Karpas-422 (cell line): ENCODE data around the gene RFPL4AL1. TPM values are rescaled to one million over a fixed set of nuclear protein-coding genes. Genes with fewer than 3 reads are reported as not detected.

Experiments
- DNase-seq: peaks from one replicate; pipeline ENCODE4 v3.0.0-alpha.2; 2015
- H2AFZ ChIP-seq: fragments of 200-600 bp; sonication (generic); 2 replicates; pipeline ENCODE4 v1.6.1; 2014; ENCODE audit warnings: antibody characterized with exemption, low read length, mixed read lengths
- H3K27ac ChIP-seq: fragments of 200-600 bp; sonication (generic); 2 replicates; pipeline ENCODE4 v1.5.1; 2014; ENCODE audit warnings: mild to moderate bottlenecking, low read length, moderate library complexity
- H3K27me3 ChIP-seq: fragments of 200-600 bp; sonication (generic); 2 replicates; pipeline ENCODE4 v1.6.1; 2014; ENCODE audit warnings: low read length, mixed read lengths
- H3K36me3 ChIP-seq: fragments of 200-600 bp; sonication (generic); 2 replicates; pipeline ENCODE4 v1.6.1; 2014; ENCODE audit warnings: low read length, mixed read lengths; ENCODE audit not compliant: insufficient read depth
- H3K4me1 ChIP-seq: fragments of 200-600 bp; sonication (generic); 2 replicates; pipeline ENCODE4 v1.6.1; 2014; ENCODE audit warnings: mild to moderate bottlenecking, low read length, mixed read lengths
- H3K4me2 ChIP-seq: fragments of 200-600 bp; sonication (generic); 2 replicates; pipeline ENCODE4 v1.6.1; 2014; ENCODE audit warnings: low read length, low read depth, mild to moderate bottlenecking; ENCODE audit not compliant: poor library complexity, severe bottlenecking
- H3K4me3 ChIP-seq: fragments of 200-600 bp; sonication (generic); 2 replicates; pipeline ENCODE4 v1.5.1; 2014; ENCODE audit warnings: mild to moderate bottlenecking, antibody characterized with exemption, low read length, mixed read lengths
- H3K79me2 ChIP-seq: fragments of 200-600 bp; sonication (generic); 2 replicates; pipeline ENCODE4 v1.6.1; 2014; ENCODE audit warnings: mild to moderate bottlenecking, low read length, mixed read lengths
- H3K9ac ChIP-seq: fragments of 200-600 bp; sonication (generic); 2 replicates; pipeline ENCODE4 v1.6.0; 2014; ENCODE audit warnings: low read length
- H3K9me2 ChIP-seq: fragments of 200-600 bp; sonication (generic), shearing (Covaris generic); replicated peaks from 2 replicates; pipeline ENCODE4 v1.6.0; 2014; ENCODE audit warnings: mild to moderate bottlenecking, low read length, moderate library complexity; ENCODE audit not compliant: insufficient read depth
- H3K9me3 ChIP-seq: fragments of 300-700, 200-600 bp; sonication (generic); 2 replicates; pipeline ENCODE4 v1.6.1; 2014; ENCODE audit warnings: low read length, mixed read lengths
- H4K20me1 ChIP-seq: fragments of 200-600 bp; sonication (generic); 2 replicates; pipeline ENCODE4 v1.6.1; 2014; ENCODE audit warnings: mild to moderate bottlenecking, antibody characterized with exemption, low read length, low read depth; ENCODE audit not compliant: insufficient read depth
- total RNA-seq: library from RNA; depleted of rRNA; stranded (reverse); fragments of >200 nt; shearing (Covaris generic); gene quantifications from 2 replicates; pipeline ENCODE4 v1.2.3, GENCODE V29; 2014; ENCODE audit warnings: low replicate concordance; rRNA removed

The RFPL4AL1 gene
- total RNA-seq, 1 experiment from 2014 or later: not detected

GRCh38 chr19:55802281-55802680 lies 33.4 kb downstream of the RFPL4AL1 start:
- Histone ChIP-seq H3K27me3 (no peaks in the 10 kb centered on the region), H3K9me2 (no peaks in the 10 kb centered on the region), H3K4me3 (no peak overlapping the region), H3K36me3 (no peaks in the 10 kb centered on the region), H2AFZ (no peak overlapping the region), H3K4me1 (peaks cover 11% of the 10 kb centered on the region), H4K20me1 (no peaks in the 10 kb centered on the region), H3K79me2 (no peaks in the 10 kb centered on the region), H3K9ac (no peak overlapping the region), H3K4me2 (no peak overlapping the region), H3K27ac (no peak overlapping the region), H3K9me3 (no peaks in the 10 kb centered on the region)
- DNase-seq: no peak

DNA sequence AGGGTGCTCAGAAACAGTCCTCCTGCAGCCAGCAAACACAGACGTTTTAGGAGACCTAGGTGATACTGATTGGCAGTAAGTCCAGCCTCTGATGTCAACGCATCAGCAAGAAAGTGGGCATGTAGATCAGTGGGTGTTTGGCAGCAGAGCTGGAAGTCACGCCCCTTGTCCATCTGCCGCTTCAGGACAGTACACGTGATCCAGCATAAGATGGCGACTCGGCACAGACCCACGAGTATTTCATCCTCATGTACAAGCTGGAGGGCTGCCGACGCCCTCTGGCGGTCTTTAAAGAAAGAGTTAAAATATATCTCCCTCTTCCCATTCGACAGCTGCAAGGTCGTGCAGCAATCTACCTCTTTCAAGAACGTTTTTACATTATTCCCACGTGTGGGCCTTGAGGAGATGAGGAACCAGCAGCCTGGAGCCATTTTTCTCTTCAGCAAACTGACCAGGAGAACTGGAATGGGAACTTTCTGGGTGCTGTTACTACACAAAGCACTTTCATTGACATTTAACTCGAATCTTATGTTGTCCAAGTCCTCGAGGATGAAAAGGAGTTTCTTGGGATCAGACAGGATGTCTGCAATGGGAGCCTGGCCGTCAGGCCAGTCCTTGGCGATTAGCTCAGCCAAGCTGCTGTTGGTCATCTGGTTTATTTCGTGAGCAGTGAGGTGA lies 40.6 kb downstream of the RFPL4AL1 start:
- Histone ChIP-seq H3K27ac (no peak overlapping the region), H3K36me3 (no peaks in the 10 kb centered on the region)

DNA sequence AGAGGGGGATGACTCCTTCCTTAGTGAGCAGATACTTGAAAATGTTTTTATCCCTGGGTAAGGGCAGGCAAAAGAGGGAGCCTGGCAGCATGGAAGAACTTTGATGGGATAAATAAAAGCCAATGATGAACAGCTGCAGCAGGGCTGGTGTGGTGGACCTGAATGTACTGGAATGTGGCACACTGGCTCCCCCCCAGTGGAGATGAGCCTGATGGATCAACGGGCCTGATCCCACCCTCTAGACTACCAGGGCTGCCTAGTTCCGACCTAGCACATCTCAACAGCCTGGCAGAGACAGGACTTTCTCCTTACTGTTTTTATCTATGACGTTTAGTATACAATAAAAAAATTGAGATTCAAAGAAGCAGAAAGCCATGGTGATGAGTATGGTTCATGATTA lies 42.4 kb downstream of the RFPL4AL1 start:
- no peaks in the 10 kb centered on the region for H3K36me3 ChIP-seq
- no peaks in the 10 kb centered on the region for H3K9me2 ChIP-seq
- peaks cover 12% of the 10 kb centered on the region for H3K4me1 ChIP-seq
- no peaks in the 10 kb centered on the region for H3K27me3 ChIP-seq
- no peak overlapping the region for H3K9ac ChIP-seq
- no peaks in the 10 kb centered on the region for H3K79me2 ChIP-seq
- no peak overlapping the region for H3K4me2 ChIP-seq
- H3K27ac ChIP-seq: no peak overlapping the region
- no peaks in the 10 kb centered on the region for H3K9me3 ChIP-seq
- H2AFZ ChIP-seq: no peak overlapping the region
- H3K4me3 ChIP-seq: no peak overlapping the region
- DNase-seq: no peak
- no peaks in the 10 kb centered on the region for H4K20me1 ChIP-seq

More for the DNA sequence above, 40.6 kb downstream of the RFPL4AL1 start:
- H2AFZ ChIP-seq: peak overlapping the region; percentile 73
- peak overlapping the region; percentile 14; the same call in 1 of the 2 replicates for H3K4me3 ChIP-seq
- peak; percentile 96 for DNase-seq
- H3K4me2 ChIP-seq: peak overlapping the region; percentile 32
- no peaks in the 10 kb centered on the region for H3K27me3 ChIP-seq
- peaks cover 12% of the 10 kb centered on the region for H3K4me1 ChIP-seq
- no peaks in the 10 kb centered on the region for H4K20me1 ChIP-seq
- H3K9ac ChIP-seq: peak overlapping the region; percentile 11
- no peaks in the 10 kb centered on the region for H3K79me2 ChIP-seq
- H3K9me2 ChIP-seq: no peaks in the 10 kb centered on the region
- H3K9me3 ChIP-seq: no peaks in the 10 kb centered on the region

- DNase-seq: no peak
- H3K4me3 ChIP-seq: no peak overlapping the region
- no peaks in the 10 kb centered on the region for H3K79me2 ChIP-seq
- peaks cover 12% of the 10 kb centered on the region for H3K4me1 ChIP-seq
- no peak overlapping the region for H2AFZ ChIP-seq
- no peak overlapping the region for H3K4me2 ChIP-seq
- no peak overlapping the region for H3K27ac ChIP-seq
- H3K9ac ChIP-seq: no peak overlapping the region
- H3K9me2 ChIP-seq: no peaks in the 10 kb centered on the region
- no peaks in the 10 kb centered on the region for H3K36me3 ChIP-seq
- no peaks in the 10 kb centered on the region for H4K20me1 ChIP-seq
- H3K27me3 ChIP-seq: no peaks in the 10 kb centered on the region
- no peaks in the 10 kb centered on the region for H3K9me3 ChIP-seq
Measured at GRCh38 chr19:55812449-55812848, 43.5 kb downstream of the RFPL4AL1 start.

DNA sequence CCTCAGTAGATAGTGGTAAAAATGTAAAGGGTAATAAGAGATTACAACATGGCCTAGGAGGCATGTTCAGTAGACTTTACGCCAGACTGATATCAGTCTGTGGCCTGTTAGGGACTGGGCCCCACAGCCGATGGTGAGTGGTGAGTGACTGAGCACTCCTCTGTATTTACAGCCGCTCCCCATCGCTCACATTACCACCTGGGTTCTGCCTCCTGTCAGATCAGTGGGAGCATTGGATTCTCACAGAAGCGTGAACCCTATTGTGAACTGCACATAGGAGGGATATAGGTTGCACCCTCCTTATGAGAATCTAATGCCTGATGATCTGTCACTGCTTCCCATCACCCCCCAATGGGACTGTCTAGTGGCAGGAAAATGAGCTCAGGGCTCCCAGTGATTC lies 45.0 kb downstream of the RFPL4AL1 start:
- Histone ChIP-seq H3K4me1 (peaks cover 21% of the 10 kb centered on the region), H3K27me3 (no peaks in the 10 kb centered on the region), H4K20me1 (no peaks in the 10 kb centered on the region), H2AFZ (no peak overlapping the region), H3K9ac (no peak overlapping the region), H3K9me3 (no peaks in the 10 kb centered on the region), H3K9me2 (no peaks in the 10 kb centered on the region), H3K4me3 (no peak overlapping the region), H3K36me3 (no peaks in the 10 kb centered on the region), H3K4me2 (no peak overlapping the region), H3K79me2 (no peaks in the 10 kb centered on the region), H3K27ac (no peak overlapping the region)
- DNase-seq: no peak

DNA sequence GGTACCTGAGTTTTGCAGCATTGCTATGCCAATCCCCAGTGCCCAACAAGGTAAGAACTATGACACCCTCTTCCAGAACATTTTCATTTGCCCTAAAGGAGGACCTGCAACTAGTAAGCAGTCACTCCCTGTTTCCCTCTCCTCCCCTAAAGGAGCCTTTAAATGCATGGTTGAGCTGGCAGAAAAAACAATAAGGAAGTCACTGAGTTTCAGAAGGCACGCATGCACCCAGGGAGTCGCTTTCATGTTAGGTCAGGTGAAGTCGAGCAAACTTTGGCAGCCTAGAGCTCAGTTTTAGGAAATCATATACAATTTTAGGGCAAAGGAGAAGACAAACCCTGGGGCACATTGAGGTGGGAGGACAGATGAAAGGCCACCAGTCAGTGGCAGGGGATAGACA lies 51.1 kb downstream of the RFPL4AL1 start:
- no peaks in the 10 kb centered on the region for H3K79me2 ChIP-seq
- peak; percentile 49 for DNase-seq
- peak overlapping the region; percentile 28 for H3K4me2 ChIP-seq
- H4K20me1 ChIP-seq: no peaks in the 10 kb centered on the region
- H3K9ac ChIP-seq: 0 out of 2 replicates have a peak overlapping the region, but pooled peaks have one; percentile 1
- no peak overlapping the region for H3K27ac ChIP-seq
- no peaks in the 10 kb centered on the region for H3K36me3 ChIP-seq
- no peak overlapping the region; the same call in 1 of the 2 replicates for H3K4me3 ChIP-seq
- H2AFZ ChIP-seq: no peak overlapping the region
- no peaks in the 10 kb centered on the region for H3K9me3 ChIP-seq
- peaks cover 28% of the 10 kb centered on the region for H3K4me1 ChIP-seq
- H3K27me3 ChIP-seq: no peaks in the 10 kb centered on the region
- H3K9me2 ChIP-seq: no peaks in the 10 kb centered on the region

Other genes starting within 250 kb of the RFPL4AL1 start
- not detected in 2 replicates for gene SBK2, start 232.0 kb upstream of the RFPL4AL1 start, total RNA-seq
- not detected in 2 replicates for gene SBK3, start 223.6 kb upstream of the RFPL4AL1 start, total RNA-seq
- gene ZNF579, start 188.3 kb upstream of the RFPL4AL1 start, total RNA-seq: 5.0 and 8.5 TPM in 2 replicates
- 6.4 and 12.2 TPM in 2 replicates for gene FIZ1, start 169.6 kb upstream of the RFPL4AL1 start, total RNA-seq
- 8.4 and 20.3 TPM in 2 replicates for gene ZNF524, start 168.8 kb upstream of the RFPL4AL1 start, total RNA-seq
- 3.6 and 8.6 TPM in 2 replicates for gene ZNF865, start 163.5 kb upstream of the RFPL4AL1 start, total RNA-seq
- gene ZNF784, start 144.6 kb upstream of the RFPL4AL1 start, total RNA-seq: 2.8 and 3.5 TPM in 2 replicates
- 44.3 and 47.5 TPM in 2 replicates for gene ZNF580, start 128.1 kb upstream of the RFPL4AL1 start, total RNA-seq
- 119 and 128 TPM in 2 replicates for gene ZNF581, start 125.5 kb upstream of the RFPL4AL1 start, total RNA-seq
- gene CCDC106, start 120.9 kb upstream of the RFPL4AL1 start, total RNA-seq: 26.2 and 54.8 TPM in 2 replicates
- 107 and 272 TPM in 2 replicates for gene U2AF2, start 114.1 kb upstream of the RFPL4AL1 start, total RNA-seq
- 21.2 and 52.5 TPM in 2 replicates for gene EPN1, start 93.9 kb upstream of the RFPL4AL1 start, total RNA-seq
- not detected in 2 replicates for gene NLRP9, start 30.7 kb upstream of the RFPL4AL1 start, total RNA-seq
- gene RFPL4A, start 10.0 kb upstream of the RFPL4AL1 start, total RNA-seq: 0.22 TPM in 1 of 2 replicates, not detected in the other
- 1.8 and 5.0 TPM in 2 replicates for gene NLRP11, start 62.9 kb downstream of the RFPL4AL1 start, total RNA-seq
- gene NLRP4, start 67.4 kb downstream of the RFPL4AL1 start, total RNA-seq: 28.2 and 30.2 TPM in 2 replicates
- not detected in 2 replicates for gene NLRP13, start 163.2 kb downstream of the RFPL4AL1 start, total RNA-seq
- not detected in 2 replicates for gene NLRP8, start 178.7 kb downstream of the RFPL4AL1 start, total RNA-seq
- gene NLRP5, start 217.7 kb downstream of the RFPL4AL1 start, total RNA-seq: not detected in 2 replicates